ENCODE results near the gene NRBF2.

The NRBF2 gene

GRCh38 chr10:63165249-63165648, 32.1 kb downstream of the NRBF2 start:
- Histone ChIP-seq H3K27me3 (ENCODE audit: insufficient read depth, low read length) (no peaks in the 10 kb centered on the region), H3K9me3 (ENCODE audit: insufficient read depth, low read depth, low read length) (no peaks in the 10 kb centered on the region), H3K27ac (ENCODE audit: low read depth, low read length) (no peak overlapping the region), H3K9ac (ENCODE audit: low read depth, low read length) (no peak overlapping the region), H3K36me3 (ENCODE audit: insufficient read depth, low read length) (peaks cover 51% of the 10 kb centered on the region), H3K4me1 (ENCODE audit: insufficient read depth, low read length) (no peaks in the 10 kb centered on the region), H3K4me3 (ENCODE audit: low read length) (no peak overlapping the region)
- over 99% methylated on average over 5 of the region's 7 CpGs for WGBS

GRCh38 chr10:63166742-63167258, 33.7 kb downstream of the NRBF2 start:
- 78% methylated on average over 3 of the region's 3 CpGs for WGBS
- Histone ChIP-seq H3K4me1 (ENCODE audit: insufficient read depth, low read length) (no peaks in the 10 kb centered on the region), H3K9me3 (ENCODE audit: insufficient read depth, low read depth, low read length) (no peaks in the 10 kb centered on the region), H3K27ac (ENCODE audit: low read depth, low read length) (no peak overlapping the region), H3K27me3 (ENCODE audit: insufficient read depth, low read length) (no peaks in the 10 kb centered on the region), H3K9ac (ENCODE audit: low read depth, low read length) (no peak overlapping the region), H3K4me3 (ENCODE audit: low read length) (no peak overlapping the region), H3K36me3 (ENCODE audit: insufficient read depth, low read length) (peaks cover 66% of the 10 kb centered on the region)

GRCh38 chr10:63168821-63169462, 35.8 kb downstream of the NRBF2 start:
- H3K27ac ChIP-seq (ENCODE audit: low read depth, low read length): no peak overlapping the region
- H3K27me3 ChIP-seq (ENCODE audit: insufficient read depth, low read length): no peaks in the 10 kb centered on the region
- no peak overlapping the region for H3K4me3 ChIP-seq (ENCODE audit: low read length)
- no peak overlapping the region for H3K9ac ChIP-seq (ENCODE audit: low read depth, low read length)
- no peaks in the 10 kb centered on the region for H3K9me3 ChIP-seq (ENCODE audit: insufficient read depth, low read depth, low read length)
- H3K4me1 ChIP-seq (ENCODE audit: insufficient read depth, low read length): no peaks in the 10 kb centered on the region
- H3K36me3 ChIP-seq (ENCODE audit: insufficient read depth, low read length): peaks cover 87% of the 10 kb centered on the region
- 93% methylated on average over 2 of the region's 2 CpGs for WGBS

GRCh38 chr10:63169624-63170023, 36.5 kb downstream of the NRBF2 start:
- peaks cover 94% of the 10 kb centered on the region for H3K36me3 ChIP-seq (ENCODE audit: insufficient read depth, low read length)
- no peak overlapping the region for H3K27ac ChIP-seq (ENCODE audit: low read depth, low read length)
- no peaks in the 10 kb centered on the region for H3K27me3 ChIP-seq (ENCODE audit: insufficient read depth, low read length)
- no peaks in the 10 kb centered on the region for H3K9me3 ChIP-seq (ENCODE audit: insufficient read depth, low read depth, low read length)
- no peak overlapping the region for H3K9ac ChIP-seq (ENCODE audit: low read depth, low read length)
- H3K4me3 ChIP-seq (ENCODE audit: low read length): no peak overlapping the region
- no peaks in the 10 kb centered on the region for H3K4me1 ChIP-seq (ENCODE audit: insufficient read depth, low read length)
- WGBS: 93% methylated on average over 2 of the region's 2 CpGs

GRCh38 chr10:63171255-63171855, 38.2 kb downstream of the NRBF2 start:
- peaks cover 100% of the 10 kb centered on the region for H3K36me3 ChIP-seq (ENCODE audit: insufficient read depth, low read length)
- H3K27me3 ChIP-seq (ENCODE audit: insufficient read depth, low read length): no peaks in the 10 kb centered on the region
- 94% methylated on average over 1 of the region's 1 CpG for WGBS

GRCh38 chr10:63171926-63172325, 38.8 kb downstream of the NRBF2 start:
- Histone ChIP-seq H3K27me3 (ENCODE audit: insufficient read depth, low read length) (no peaks in the 10 kb centered on the region), H3K36me3 (ENCODE audit: insufficient read depth, low read length) (peaks cover 100% of the 10 kb centered on the region), H3K9me3 (ENCODE audit: insufficient read depth, low read depth, low read length) (no peaks in the 10 kb centered on the region), H3K27ac (ENCODE audit: low read depth, low read length) (no peak overlapping the region), H3K4me1 (ENCODE audit: insufficient read depth, low read length) (no peaks in the 10 kb centered on the region), H3K4me3 (ENCODE audit: low read length) (no peak overlapping the region), H3K9ac (ENCODE audit: low read depth, low read length) (no peak overlapping the region)
- WGBS: 100% methylated on average over 1 of the region's 1 CpG

More at GRCh38 chr10:63171255-63171855, 38.2 kb downstream of the NRBF2 start:
- no peaks in the 10 kb centered on the region for H3K9me3 ChIP-seq (ENCODE audit: insufficient read depth, low read depth, low read length)
- H3K4me1 ChIP-seq (ENCODE audit: insufficient read depth, low read length): no peaks in the 10 kb centered on the region
- no peak overlapping the region for H3K27ac ChIP-seq (ENCODE audit: low read depth, low read length)
- no peak overlapping the region for H3K9ac ChIP-seq (ENCODE audit: low read depth, low read length)
- H3K4me3 ChIP-seq (ENCODE audit: low read length): no peak overlapping the region

GRCh38 chr10:63173468-63174232, 40.5 kb downstream of the NRBF2 start:
- Histone ChIP-seq H3K4me1 (ENCODE audit: insufficient read depth, low read length) (no peaks in the 10 kb centered on the region), H3K36me3 (ENCODE audit: insufficient read depth, low read length) (peaks cover 100% of the 10 kb centered on the region), H3K27ac (ENCODE audit: low read depth, low read length) (no peak overlapping the region), H3K9me3 (ENCODE audit: insufficient read depth, low read depth, low read length) (no peaks in the 10 kb centered on the region), H3K27me3 (ENCODE audit: insufficient read depth, low read length) (no peaks in the 10 kb centered on the region), H3K9ac (ENCODE audit: low read depth, low read length) (no peak overlapping the region), H3K4me3 (ENCODE audit: low read length) (no peak overlapping the region)
- 100% methylated on average over 1 of the region's 1 CpG for WGBS

- H3K4me3 ChIP-seq (ENCODE audit: low read length): no peak overlapping the region
- WGBS: no CpG with 5 or more reads among the region's 1 CpG
- H3K9me3 ChIP-seq (ENCODE audit: insufficient read depth, low read depth, low read length): no peaks in the 10 kb centered on the region
- peaks cover 99% of the 10 kb centered on the region for H3K36me3 ChIP-seq (ENCODE audit: insufficient read depth, low read length)
- no peak overlapping the region for H3K27ac ChIP-seq (ENCODE audit: low read depth, low read length)
- H3K27me3 ChIP-seq (ENCODE audit: insufficient read depth, low read length): no peaks in the 10 kb centered on the region
- no peak overlapping the region for H3K9ac ChIP-seq (ENCODE audit: low read depth, low read length)
- no peaks in the 10 kb centered on the region for H3K4me1 ChIP-seq (ENCODE audit: insufficient read depth, low read length)
Measured at GRCh38 chr10:63175534-63175933, 42.4 kb downstream of the NRBF2 start.

GRCh38 chr10:63192826-63193225, 59.7 kb downstream of the NRBF2 start:
- Histone ChIP-seq H3K4me1 (ENCODE audit: insufficient read depth, low read length) (no peaks in the 10 kb centered on the region), H3K9me3 (ENCODE audit: insufficient read depth, low read depth, low read length) (no peaks in the 10 kb centered on the region), H3K36me3 (ENCODE audit: insufficient read depth, low read length) (peaks cover 99% of the 10 kb centered on the region), H3K4me3 (ENCODE audit: low read length) (no peak overlapping the region), H3K27ac (ENCODE audit: low read depth, low read length) (no peak overlapping the region), H3K27me3 (ENCODE audit: insufficient read depth, low read length) (no peaks in the 10 kb centered on the region), H3K9ac (ENCODE audit: low read depth, low read length) (no peak overlapping the region)
- 100% methylated on average over 1 of the region's 1 CpG for WGBS

- 0 out of 2 replicates have a peak overlapping the region, but pooled peaks have one; percentile 12 for H3K27ac ChIP-seq (ENCODE audit: low read depth, low read length)
- H3K27me3 ChIP-seq (ENCODE audit: insufficient read depth, low read length): no peaks in the 10 kb centered on the region
- H3K4me1 ChIP-seq (ENCODE audit: insufficient read depth, low read length): peaks cover 24% of the 10 kb centered on the region
- no peaks in the 10 kb centered on the region for H3K9me3 ChIP-seq (ENCODE audit: insufficient read depth, low read depth, low read length)
- no peak overlapping the region for H3K4me3 ChIP-seq (ENCODE audit: low read length)
- peaks cover 97% of the 10 kb centered on the region for H3K36me3 ChIP-seq (ENCODE audit: insufficient read depth, low read length)
- 89% methylated on average over 2 of the region's 2 CpGs for WGBS
- H3K9ac ChIP-seq (ENCODE audit: low read depth, low read length): no peak overlapping the region
Measured at GRCh38 chr10:63197344-63198092, 64.4 kb downstream of the NRBF2 start.

Data from HUES64 (cell line).